NB4 (cell line): ENCODE results near the gene CTPS1.

Experiments
- MYC ChIP-seq: IDR thresholded peaks from 2 replicates; pipeline ENCODE4 v1.6.1; 2011; ENCODE audit warnings: low read depth, low read length
- POLR2A ChIP-seq: IDR thresholded peaks from 2 replicates; pipeline ENCODE4 v1.6.1; 2011; ENCODE audit warnings: mild to moderate bottlenecking; ENCODE audit not compliant: insufficient read length; ENCODE audit errors: extremely low read depth
- TF ChIP-seq, protein P1 (sequence below): IDR thresholded peaks from one replicate; pipeline ENCODE4 v1.5.1; 2012; ENCODE audit warnings: low read depth, low read length
- TF ChIP-seq, protein P2 (sequence below): IDR thresholded peaks from 2 replicates; pipeline ENCODE4 v1.6.1; 2011; ENCODE audit warnings: low read depth, low read length

DNA sequence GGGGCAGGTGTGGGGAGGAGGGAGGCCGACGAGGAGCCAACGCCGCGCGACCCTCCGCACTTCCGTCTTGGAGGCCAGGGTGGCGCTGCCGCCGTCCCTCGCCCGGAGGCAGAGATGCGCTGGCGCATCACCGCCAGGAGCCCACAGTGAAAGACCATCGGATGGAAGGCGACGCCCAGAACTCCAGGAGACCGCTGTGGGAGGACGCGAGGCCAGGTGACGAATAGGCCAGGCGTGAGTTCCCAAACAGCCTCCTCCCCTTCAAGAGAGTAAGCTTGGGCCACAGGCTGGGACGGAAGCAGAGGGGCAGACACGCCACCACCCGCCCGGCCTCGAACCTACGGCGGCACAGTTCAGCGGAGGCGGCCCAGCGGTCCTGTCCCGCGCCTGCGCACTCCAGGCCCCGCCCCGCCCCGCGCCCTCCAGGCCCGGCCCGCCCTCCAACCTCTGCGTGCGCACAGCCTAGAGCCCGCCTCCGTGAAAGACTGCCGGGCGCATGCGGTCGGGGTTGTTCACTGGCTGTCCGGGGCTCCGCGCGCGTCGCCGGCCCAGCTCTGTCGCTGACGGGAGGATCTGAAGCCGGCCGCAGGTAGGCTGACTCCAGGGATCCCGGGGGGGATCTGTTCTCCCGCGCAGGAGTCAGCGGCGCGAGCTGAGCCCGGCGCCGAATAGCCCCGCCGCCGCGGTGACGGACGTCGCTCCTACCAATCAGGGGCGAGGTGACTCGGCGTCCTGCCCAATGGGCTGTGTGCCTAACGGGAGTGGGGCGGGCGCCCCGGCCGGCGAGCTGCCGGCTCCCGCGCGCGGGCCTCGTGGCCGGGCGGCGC lies at the start of gene CTPS1:
- TF ChIP-seq, protein P1, sequence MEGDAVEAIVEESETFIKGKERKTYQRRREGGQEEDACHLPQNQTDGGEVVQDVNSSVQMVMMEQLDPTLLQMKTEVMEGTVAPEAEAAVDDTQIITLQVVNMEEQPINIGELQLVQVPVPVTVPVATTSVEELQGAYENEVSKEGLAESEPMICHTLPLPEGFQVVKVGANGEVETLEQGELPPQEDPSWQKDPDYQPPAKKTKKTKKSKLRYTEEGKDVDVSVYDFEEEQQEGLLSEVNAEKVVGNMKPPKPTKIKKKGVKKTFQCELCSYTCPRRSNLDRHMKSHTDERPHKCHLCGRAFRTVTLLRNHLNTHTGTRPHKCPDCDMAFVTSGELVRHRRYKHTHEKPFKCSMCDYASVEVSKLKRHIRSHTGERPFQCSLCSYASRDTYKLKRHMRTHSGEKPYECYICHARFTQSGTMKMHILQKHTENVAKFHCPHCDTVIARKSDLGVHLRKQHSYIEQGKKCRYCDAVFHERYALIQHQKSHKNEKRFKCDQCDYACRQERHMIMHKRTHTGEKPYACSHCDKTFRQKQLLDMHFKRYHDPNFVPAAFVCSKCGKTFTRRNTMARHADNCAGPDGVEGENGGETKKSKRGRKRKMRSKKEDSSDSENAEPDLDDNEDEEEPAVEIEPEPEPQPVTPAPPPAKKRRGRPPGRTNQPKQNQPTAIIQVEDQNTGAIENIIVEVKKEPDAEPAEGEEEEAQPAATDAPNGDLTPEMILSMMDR, result peak; percentile 31
- TF ChIP-seq POLR2A, result peak; percentile 72
- peak; percentile 24; the same call in 1 of the 2 replicates for TF ChIP-seq MYC
- TF ChIP-seq, protein P2, sequence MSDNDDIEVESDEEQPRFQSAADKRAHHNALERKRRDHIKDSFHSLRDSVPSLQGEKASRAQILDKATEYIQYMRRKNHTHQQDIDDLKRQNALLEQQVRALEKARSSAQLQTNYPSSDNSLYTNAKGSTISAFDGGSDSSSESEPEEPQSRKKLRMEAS, result peak; percentile 53
